Esophagus muscularis mucosa (tissue), 4 donors: ENCODE data around the gene CYP2C18. TPM values are rescaled to one million over a fixed set of nuclear protein-coding genes. Genes with fewer than 3 reads are reported as not detected.
"Not testable (repeated sequence)": the region's sequence is repeated elsewhere in the genome, so short reads cannot be mapped to it uniquely, and the experiment has no call there.

ENCODE experiments used
- DNase-seq: peaks from one replicate; pipeline ENCODE4 v3.0.0-alpha.2; 2017; ENCODE audit errors: extremely low spot score
- H3K27ac ChIP-seq, 4 donors: fragments of 200-600 bp; sonication (generic); replicated peaks in 1 of 4; 1 replicate in 3 of 4; 2 replicates in 1 of 4; pipeline ENCODE4 v1.5.1; 2016 to 2019; ENCODE audit warnings: mild to moderate bottlenecking in 1 of 4
- H3K27me3 ChIP-seq, 4 donors: fragments of 200-600 bp; sonication (generic); one replicate each; pipeline versions ENCODE4 v1.5.1 to v1.6.0; 2016 to 2019
- H3K36me3 ChIP-seq, 4 donors: fragments of 200-600 bp; sonication (generic); one replicate each; pipeline ENCODE4 v1.5.1; 2016 to 2019
- H3K4me1 ChIP-seq, 4 donors: fragments of 200-600 bp; sonication (generic); one replicate each; pipeline ENCODE4 v1.5.1; 2016 to 2019
- H3K4me3 ChIP-seq, 4 donors: fragments of 200-600 bp; sonication (generic); 1 replicate in 2 of 4; 2 replicates in 2 of 4; pipeline ENCODE4 v1.5.1; 2016 to 2019; ENCODE audit warnings: mild to moderate bottlenecking in 4 of 4, moderate library complexity in 1 of 4
- H3K9me3 ChIP-seq, 4 donors: fragments of 200-600 bp; sonication (generic); 1 replicate in 3 of 4; 2 replicates in 1 of 4; pipeline ENCODE4 v1.5.1; 2016 to 2019
- EP300 ChIP-seq: sonication (generic); formaldehyde crosslinking; IDR thresholded peaks from one replicate; pipeline ENCODE4 v1.6.1; 2017; ENCODE audit warnings: antibody characterized with exemption
- POLR2A ChIP-seq: fragments of 450-650 bp; IDR thresholded peaks from one replicate; pipeline ENCODE4 v1.6.1; 2017; ENCODE audit warnings: antibody characterized with exemption, moderate library complexity, mild to moderate bottlenecking, low read depth
- POLR2AphosphoS5 ChIP-seq, 2 donors: sonication (generic); formaldehyde crosslinking; IDR thresholded peaks; one replicate each; pipeline ENCODE4 v1.6.1; 2017; ENCODE audit warnings: antibody characterized with exemption in 2 of 2
- WGBS: methylation state at CpG from one replicate; pipeline ENCODE4 v1.1.5; 2018; 5-methylcytosine and 5-hydroxymethylcytosine counted together
- intact Hi-C: fragments of 100-400 bp; cut with DNase I; formaldehyde crosslinking; loops from one replicate; pipeline ENCODE4 v1.15.1; 2023
- total RNA-seq, 4 donors: library from RNA; depleted of rRNA; stranded (reverse); fragments of >200 nt; gene quantifications; one replicate each; pipeline versions ENCODE4 v1.1.0 to v1.2.1, GENCODE V29; 2016
- TF ChIP-seq, protein P1 (sequence below), 3 experiments: fragments of 200-600 bp in 2 of 3; fragments of 450-650 bp in 1 of 3; sonication (generic) in 2 of 3; IDR thresholded peaks; one replicate each; pipeline ENCODE4 v1.5.1; 2017 to 2019; ENCODE audit warnings: antibody characterized with exemption in 3 of 3, mild to moderate bottlenecking in 2 of 3, moderate library complexity in 1 of 3

CYP2C18 gene
- total RNA-seq, 4 donors from 2014 or later = 0.42 TPM; not detected in 3

DNA sequence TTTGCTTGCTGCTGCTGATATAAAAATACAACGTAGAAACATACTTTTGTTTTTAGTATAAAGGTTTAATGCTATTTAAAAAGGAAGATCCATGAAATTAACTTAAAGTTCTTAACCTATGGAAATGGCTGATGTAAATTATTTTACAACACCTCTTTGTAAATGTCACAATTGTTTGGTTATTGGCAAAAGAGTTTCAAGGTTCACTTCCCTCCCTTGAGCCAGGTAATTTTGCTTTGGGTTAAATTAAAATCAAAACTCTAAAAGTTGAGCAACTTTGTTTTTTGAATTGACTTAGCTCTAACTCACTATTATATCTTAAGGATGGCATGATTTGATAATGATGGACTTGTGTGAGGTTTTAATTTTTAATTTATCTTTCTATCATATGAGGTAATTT lies 39.2 kb upstream of the CYP2C18 start:
- 79% methylated on average over 1 of the region's 1 CpG for WGBS
- H3K9me3 ChIP-seq = peaks cover 0 to 8% (median 0%) of the 10 kb centered on the region in 4 donors
- H3K27me3 ChIP-seq = peaks cover 0 to 3% (median 0%) of the 10 kb centered on the region in 4 donors
- no peaks in the 10 kb centered on the region for H3K36me3 ChIP-seq
- intact Hi-C loops = no loop called here
- no peak overlapping the region for H3K4me3 ChIP-seq
- H3K4me1 ChIP-seq = no peaks in the 10 kb centered on the region
- DNase-seq = no peak
- TF ChIP-seq EP300 (no peak), POLR2AphosphoS5 (IDR thresholded peaks at IDR 0.05) (no peak), POLR2A (no peak)
- TF ChIP-seq, protein P1, sequence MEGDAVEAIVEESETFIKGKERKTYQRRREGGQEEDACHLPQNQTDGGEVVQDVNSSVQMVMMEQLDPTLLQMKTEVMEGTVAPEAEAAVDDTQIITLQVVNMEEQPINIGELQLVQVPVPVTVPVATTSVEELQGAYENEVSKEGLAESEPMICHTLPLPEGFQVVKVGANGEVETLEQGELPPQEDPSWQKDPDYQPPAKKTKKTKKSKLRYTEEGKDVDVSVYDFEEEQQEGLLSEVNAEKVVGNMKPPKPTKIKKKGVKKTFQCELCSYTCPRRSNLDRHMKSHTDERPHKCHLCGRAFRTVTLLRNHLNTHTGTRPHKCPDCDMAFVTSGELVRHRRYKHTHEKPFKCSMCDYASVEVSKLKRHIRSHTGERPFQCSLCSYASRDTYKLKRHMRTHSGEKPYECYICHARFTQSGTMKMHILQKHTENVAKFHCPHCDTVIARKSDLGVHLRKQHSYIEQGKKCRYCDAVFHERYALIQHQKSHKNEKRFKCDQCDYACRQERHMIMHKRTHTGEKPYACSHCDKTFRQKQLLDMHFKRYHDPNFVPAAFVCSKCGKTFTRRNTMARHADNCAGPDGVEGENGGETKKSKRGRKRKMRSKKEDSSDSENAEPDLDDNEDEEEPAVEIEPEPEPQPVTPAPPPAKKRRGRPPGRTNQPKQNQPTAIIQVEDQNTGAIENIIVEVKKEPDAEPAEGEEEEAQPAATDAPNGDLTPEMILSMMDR (IDR thresholded peaks at IDR 0.05) = no peak
- no peak overlapping the region for H3K27ac ChIP-seq

DNA sequence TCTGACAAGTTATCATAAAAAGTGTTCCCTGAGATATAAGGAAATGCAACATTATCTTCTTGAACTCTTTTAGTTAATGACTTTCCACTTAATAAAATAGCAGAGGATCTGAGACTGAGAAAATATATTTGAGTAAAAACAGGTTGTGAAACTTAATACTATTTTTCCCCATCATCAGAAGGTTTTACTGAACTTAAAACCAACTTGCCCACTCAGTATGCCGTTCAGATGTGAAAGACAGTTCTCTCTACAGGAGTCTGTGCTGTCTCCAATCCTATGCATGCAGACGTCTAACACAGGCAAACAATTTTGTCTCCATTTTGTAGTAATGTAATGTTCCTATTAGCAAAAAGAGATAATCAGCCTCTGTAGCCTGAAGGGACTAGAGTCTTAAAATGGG lies 38.2 kb upstream of the CYP2C18 start:
- no peak for DNase-seq

DNA sequence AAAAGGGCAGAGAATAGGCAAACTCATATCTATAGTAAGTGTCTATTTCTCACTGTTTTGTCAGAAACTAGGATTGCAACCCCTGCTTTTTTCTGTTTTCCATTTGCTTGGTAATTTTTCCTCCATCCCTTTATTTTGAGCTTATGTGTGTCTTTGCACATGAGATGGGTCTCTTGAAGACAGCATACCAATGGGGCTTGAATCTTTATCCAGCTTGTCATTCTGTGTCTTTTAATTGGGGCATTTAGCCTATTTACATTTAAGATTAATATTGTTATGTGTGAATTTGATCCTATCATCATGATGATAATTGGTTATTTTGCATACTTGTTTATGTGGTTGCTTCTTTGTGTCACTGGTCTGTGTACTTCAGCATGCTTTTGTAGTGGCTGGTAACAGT lies 28.3 kb upstream of the CYP2C18 start:
- H3K27me3 ChIP-seq, DNase-seq, H3K27ac ChIP-seq, H3K4me1 ChIP-seq, H3K36me3 ChIP-seq, H3K4me3 ChIP-seq, intact Hi-C loops: not testable (repeated sequence)
- peaks cover 0 to 18% (median 5%) of the 10 kb centered on the region in 4 donors for H3K9me3 ChIP-seq

More for the DNA sequence above, 38.2 kb upstream of the CYP2C18 start:
- Histone ChIP-seq H3K4me3 (no peak overlapping the region), H3K9me3 (no peaks in the 10 kb centered on the region), H3K27me3 (no peaks in the 10 kb centered on the region), H3K27ac (no peak overlapping the region), H3K36me3 (no peaks in the 10 kb centered on the region), H3K4me1 (no peaks in the 10 kb centered on the region)
- intact Hi-C loops = no loop called here
- WGBS = 47% methylated on average over 2 of the region's 2 CpGs
- no peak for TF ChIP-seq POLR2AphosphoS5 (IDR thresholded peaks at IDR 0.05)

DNA sequence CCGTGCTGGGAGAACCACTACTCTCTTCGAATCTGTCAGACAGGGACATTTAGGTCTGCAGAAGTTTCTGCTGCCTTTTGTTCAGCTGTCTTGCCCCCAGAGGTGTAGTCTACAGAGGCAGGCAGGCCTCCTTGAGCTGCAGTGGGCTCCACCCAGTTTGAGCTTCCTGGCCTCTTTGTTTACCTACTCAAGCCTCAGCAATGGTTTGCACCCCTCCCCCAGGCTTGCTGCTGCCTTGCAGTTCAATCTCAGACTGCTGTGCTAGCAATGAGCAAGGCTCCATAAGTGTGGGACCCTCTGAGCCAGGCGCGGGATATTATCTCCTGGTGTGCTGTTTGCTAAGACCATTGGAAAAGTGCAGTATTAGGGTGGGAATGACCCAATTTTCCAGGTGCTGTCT lies 20.5 kb upstream of the CYP2C18 start:
- H3K27me3 ChIP-seq, H3K27ac ChIP-seq, H3K36me3 ChIP-seq, H3K4me3 ChIP-seq, H3K4me1 ChIP-seq, H3K9me3 ChIP-seq, DNase-seq, intact Hi-C loops: not testable (repeated sequence)
- 84% methylated on average over 2 of the region's 4 CpGs for WGBS

DNA sequence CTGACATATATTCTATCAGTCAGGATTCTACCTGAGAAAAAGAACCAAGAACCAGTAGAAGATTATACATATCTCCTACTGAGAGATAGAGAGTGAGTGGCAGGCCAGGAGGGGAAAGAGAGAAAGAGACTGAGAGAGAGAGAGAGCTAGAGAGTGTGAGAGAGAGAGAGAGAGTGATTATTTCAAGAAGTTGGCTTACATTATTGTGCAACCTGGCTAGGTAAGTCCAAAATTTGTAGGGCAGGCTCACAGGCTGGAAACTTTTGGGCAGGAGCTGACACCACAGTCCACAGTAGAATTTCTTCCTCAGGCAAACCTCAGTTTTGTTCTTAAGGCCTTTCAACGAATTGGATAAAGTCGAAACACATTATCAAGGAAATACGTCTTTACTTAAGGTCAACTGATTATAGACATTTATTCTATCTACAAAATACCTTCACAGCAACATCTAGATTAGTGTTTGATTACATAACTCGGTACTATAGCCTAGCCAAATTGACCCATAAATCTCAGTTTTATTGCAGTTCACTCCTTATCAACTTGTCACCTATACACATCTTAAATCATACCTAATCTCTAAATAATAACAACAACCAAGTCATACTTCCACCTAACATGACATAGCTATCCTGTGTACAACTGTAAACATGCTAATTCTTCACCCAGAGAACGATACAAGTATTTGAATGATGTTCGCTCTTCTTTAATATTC lies 17.0 kb upstream of the CYP2C18 start:
- Histone ChIP-seq H3K27ac (no peak overlapping the region), H3K9me3 (peaks cover 0 to 5% (median 2%) of the 10 kb centered on the region in 4 donors), H3K27me3 (no peaks in the 10 kb centered on the region), H3K36me3 (no peaks in the 10 kb centered on the region), H3K4me1 (no peaks in the 10 kb centered on the region), H3K4me3 (no peak overlapping the region)
- TF ChIP-seq EP300 = no peak
- no peak for TF ChIP-seq POLR2A
- TF ChIP-seq, protein P1 (IDR thresholded peaks at IDR 0.05) = no peak
- no peak for TF ChIP-seq POLR2AphosphoS5 (IDR thresholded peaks at IDR 0.05)
- WGBS = 83% methylated on average over 6 of the region's 6 CpGs
- intact Hi-C loops = no loop called here
- no peak for DNase-seq

DNA sequence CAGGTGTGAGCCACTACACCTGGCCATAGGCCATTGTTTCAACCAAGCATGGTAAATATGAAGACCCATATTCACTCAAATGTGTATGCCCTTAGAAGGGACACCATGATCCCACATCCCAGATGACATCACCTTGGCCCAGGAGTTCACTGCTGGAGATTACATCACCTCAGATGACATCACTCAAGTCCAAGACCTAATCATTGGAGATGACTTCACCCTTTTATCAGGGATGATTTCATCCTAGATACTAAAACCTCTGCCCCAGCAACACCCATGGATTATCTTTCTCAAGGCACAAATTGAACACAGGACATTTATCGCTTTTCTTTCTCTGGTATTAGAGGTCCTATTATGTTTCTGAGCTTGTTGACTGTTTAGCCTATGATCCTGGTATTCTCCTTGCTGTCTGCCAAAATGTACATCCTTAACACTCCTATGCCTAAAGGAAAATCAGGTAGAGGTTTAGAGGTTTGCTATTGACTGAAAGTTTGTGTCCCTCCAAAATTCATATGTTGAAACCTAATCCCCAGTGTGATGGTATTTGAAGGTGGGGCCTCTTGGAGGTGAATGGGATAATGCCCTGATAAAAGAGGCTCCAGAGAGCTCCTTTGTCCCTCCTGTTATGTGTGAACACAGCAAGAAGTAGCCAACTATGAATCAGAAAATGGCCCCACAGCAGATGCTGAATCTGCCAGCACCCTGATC lies 9.8 kb upstream of the CYP2C18 start:
- intact Hi-C loops = no loop called here

More for the DNA sequence above, 9.8 kb upstream of the CYP2C18 start:
- 88% methylated on average over 1 of the region's 1 CpG for WGBS
- no peaks in the 10 kb centered on the region for H3K36me3 ChIP-seq
- no peaks in the 10 kb centered on the region for H3K27me3 ChIP-seq
- no peak overlapping the region for H3K4me3 ChIP-seq
- TF ChIP-seq, protein P1 (IDR thresholded peaks at IDR 0.05) = no peak
- TF ChIP-seq POLR2AphosphoS5 (IDR thresholded peaks at IDR 0.05) (no peak), POLR2A (no peak)
- DNase-seq = no peak
- no peaks in the 10 kb centered on the region for H3K4me1 ChIP-seq
- H3K9me3 ChIP-seq = peaks cover 0 to 1% (median 0%) of the 10 kb centered on the region in 4 donors
- no peak overlapping the region for H3K27ac ChIP-seq
